Uterus (tissue), 2 donors: ENCODE data around the gene NKIRAS2.

Source experiments
- CTCF ChIP-seq, 4 experiments: fragments of 200-600 bp in 2 of 4; fragments of 450-650 bp in 2 of 4; sonication (generic) in 2 of 4; IDR thresholded peaks; one replicate each; pipeline ENCODE4 v1.5.1; 2016 to 2019; ENCODE audit warnings: antibody characterized with exemption in 4 of 4, mild to moderate bottlenecking in 2 of 4, moderate library complexity in 1 of 4
- POLR2A ChIP-seq, 2 donors: fragments of 450-650 bp; IDR thresholded peaks; one replicate each; pipeline ENCODE4 v1.6.1; 2016; ENCODE audit warnings: antibody characterized with exemption in 2 of 2, mild to moderate bottlenecking in 1 of 2, moderate library complexity in 1 of 2

- TF ChIP-seq CTCF (IDR thresholded peaks at IDR 0.05) (no peak), POLR2A (IDR thresholded peaks at IDR 0.05) (no peak)
Observed at GRCh38 chr17:42010898-42011516, 8.9 kb upstream of the NKIRAS2 start.
